ENCODE data around the gene HHAT.

Gene HHAT

GRCh38 chr1:210571356-210572284, 242.9 kb downstream of the HHAT start:
- no peaks in the 10 kb centered on the region for H3K9me3 Mint-ChIP-seq
- DNase-seq: no peak
- no peak overlapping the region for H3K4me3 Mint-ChIP-seq
- no peak overlapping the region for H3K27ac Mint-ChIP-seq
- peaks cover 10% of the 10 kb centered on the region for H3K27me3 Mint-ChIP-seq (ENCODE audit: low read depth, poor library complexity)
- H3K36me3 Mint-ChIP-seq (ENCODE audit: low read depth): no peaks in the 10 kb centered on the region
- H3K4me1 Mint-ChIP-seq: no peaks in the 10 kb centered on the region
- TF ChIP-seq CTCF (IDR thresholded peaks at IDR 0.05): no peak

- TF ChIP-seq CTCF (IDR thresholded peaks at IDR 0.05): no peak
- no peak overlapping the region for H3K27ac Mint-ChIP-seq
- H3K27me3 Mint-ChIP-seq (ENCODE audit: low read depth, poor library complexity): peaks cover 11% of the 10 kb centered on the region
- peaks cover 11% of the 10 kb centered on the region for H3K9me3 Mint-ChIP-seq
- no peak overlapping the region for H3K4me3 Mint-ChIP-seq
- peaks cover 6% of the 10 kb centered on the region for H3K36me3 Mint-ChIP-seq (ENCODE audit: low read depth)
- no peaks in the 10 kb centered on the region for H3K4me1 Mint-ChIP-seq
- DNase-seq: no peak
Observed at GRCh38 chr1:210573141-210573540, 244.4 kb downstream of the HHAT start.

- H3K27me3 Mint-ChIP-seq (ENCODE audit: low read depth, poor library complexity): peaks cover 4% of the 10 kb centered on the region
- TF ChIP-seq CTCF (IDR thresholded peaks at IDR 0.05): no peak
- H3K4me1 Mint-ChIP-seq: no peaks in the 10 kb centered on the region
- no peak overlapping the region for H3K4me3 Mint-ChIP-seq
- H3K36me3 Mint-ChIP-seq (ENCODE audit: low read depth): peaks cover under 1% of the 10 kb centered on the region
- no peak overlapping the region for H3K27ac Mint-ChIP-seq
- DNase-seq: no peak
- H3K9me3 Mint-ChIP-seq: peaks cover 4% of the 10 kb centered on the region
Observed at GRCh38 chr1:210582205-210582970, 253.7 kb downstream of the HHAT start.

- Mint-ChIP-seq H3K4me1 (no peaks in the 10 kb centered on the region), H3K36me3 (ENCODE audit: low read depth) (peaks cover 4% of the 10 kb centered on the region), H3K27ac (no peak overlapping the region), H3K27me3 (ENCODE audit: low read depth, poor library complexity) (no peaks in the 10 kb centered on the region), H3K9me3 (no peaks in the 10 kb centered on the region), H3K4me3 (no peak overlapping the region)
- peak; percentile 82 for DNase-seq
- peak; percentile 70 for TF ChIP-seq CTCF (IDR thresholded peaks at IDR 0.05)
Observed at GRCh38 chr1:210584439-210585113, 255.9 kb downstream of the HHAT start.

GRCh38 chr1:210586771-210587170, 258.1 kb downstream of the HHAT start:
- Mint-ChIP-seq H3K9me3 (peaks cover 9% of the 10 kb centered on the region), H3K27me3 (ENCODE audit: low read depth, poor library complexity) (no peaks in the 10 kb centered on the region), H3K4me3 (no peak overlapping the region), H3K4me1 (no peaks in the 10 kb centered on the region), H3K36me3 (ENCODE audit: low read depth) (peaks cover 10% of the 10 kb centered on the region), H3K27ac (no peak overlapping the region)
- TF ChIP-seq CTCF (IDR thresholded peaks at IDR 0.05): no peak
- DNase-seq: no peak
